ENCODE results near the gene KIF26A.
"Not testable (repeated sequence)": the region's sequence is repeated elsewhere in the genome, so short reads cannot be mapped to it uniquely, and the experiment has no call there.

KIF26A gene

GRCh38 chr14:104145826-104146601 lies 7.6 kb downstream of the KIF26A start:
- no peak for DNase-seq

DNA sequence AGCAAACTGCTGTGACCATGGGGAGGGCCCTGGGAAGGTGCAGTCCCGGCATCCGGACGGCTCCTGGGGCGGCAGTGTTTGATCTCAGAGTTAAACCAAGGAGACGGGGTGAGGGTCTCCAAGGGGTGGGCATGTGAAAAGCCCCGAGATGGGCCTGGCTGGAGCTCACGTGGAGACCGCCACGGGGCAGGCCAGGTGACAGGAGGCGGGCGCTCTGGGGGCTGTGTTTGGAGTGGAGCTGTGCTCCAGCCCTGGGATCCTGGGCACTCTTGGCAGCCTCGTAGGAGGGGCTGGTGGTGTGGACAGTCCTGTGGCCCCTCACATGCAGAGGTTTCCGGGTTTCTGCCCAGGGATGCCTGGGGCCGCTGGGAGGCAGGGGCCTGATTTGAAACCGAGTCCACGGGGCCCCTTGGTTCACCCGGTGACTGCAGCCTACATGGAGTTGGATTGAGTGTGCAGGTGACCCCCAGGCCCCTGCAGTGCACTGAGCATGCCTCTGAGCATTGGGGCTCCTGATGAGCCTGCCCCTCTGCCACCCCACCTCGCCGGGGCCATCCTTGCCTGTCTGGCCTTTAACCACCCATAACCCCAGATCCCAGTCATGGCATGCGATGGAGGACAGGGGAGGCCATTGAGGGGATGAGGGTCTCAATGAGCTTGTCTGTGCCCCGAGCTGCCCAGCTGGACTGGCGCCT lies 8.4 kb downstream of the KIF26A start:
- DNase-seq, result no peak

DNA sequence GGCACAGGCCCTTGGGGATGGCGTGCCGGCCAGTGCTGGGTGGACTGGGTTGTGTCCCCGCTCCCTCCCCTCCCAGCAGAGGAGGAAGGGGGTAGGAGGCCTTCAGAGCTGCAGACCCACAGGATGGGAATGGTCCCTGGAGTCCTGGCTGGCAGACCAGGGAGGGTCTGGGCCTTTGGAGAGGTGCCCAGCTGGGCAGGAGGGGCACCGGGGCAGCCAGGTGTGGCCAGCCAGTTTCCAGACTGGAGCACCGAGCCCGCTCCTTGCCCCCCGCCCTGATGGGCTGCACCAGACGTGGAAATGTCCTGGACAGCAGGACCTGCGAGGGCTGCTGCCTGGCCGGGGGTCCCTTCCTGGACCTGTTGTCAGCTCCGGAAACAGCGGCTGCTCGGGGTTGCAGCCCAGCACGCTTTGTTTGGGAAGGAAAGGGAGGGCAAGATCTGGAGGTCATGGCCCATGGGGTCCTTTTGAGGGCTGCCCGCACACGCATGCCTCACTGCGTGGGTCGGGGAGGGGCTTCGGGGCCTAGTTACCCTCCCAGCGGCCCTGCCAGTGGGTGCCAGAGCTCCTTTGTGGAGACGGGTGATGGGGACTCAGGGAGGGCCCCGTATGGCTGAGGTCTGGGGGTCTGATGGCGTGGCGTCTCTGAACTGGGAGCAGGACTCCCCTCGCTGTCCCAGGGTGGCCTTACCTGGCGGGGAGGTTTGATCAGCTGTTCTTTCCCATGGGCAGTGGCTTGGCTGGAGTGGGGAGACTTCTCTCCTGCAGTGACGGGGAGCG lies 9.1 kb downstream of the KIF26A start:
- DNase-seq, result no peak

DNA sequence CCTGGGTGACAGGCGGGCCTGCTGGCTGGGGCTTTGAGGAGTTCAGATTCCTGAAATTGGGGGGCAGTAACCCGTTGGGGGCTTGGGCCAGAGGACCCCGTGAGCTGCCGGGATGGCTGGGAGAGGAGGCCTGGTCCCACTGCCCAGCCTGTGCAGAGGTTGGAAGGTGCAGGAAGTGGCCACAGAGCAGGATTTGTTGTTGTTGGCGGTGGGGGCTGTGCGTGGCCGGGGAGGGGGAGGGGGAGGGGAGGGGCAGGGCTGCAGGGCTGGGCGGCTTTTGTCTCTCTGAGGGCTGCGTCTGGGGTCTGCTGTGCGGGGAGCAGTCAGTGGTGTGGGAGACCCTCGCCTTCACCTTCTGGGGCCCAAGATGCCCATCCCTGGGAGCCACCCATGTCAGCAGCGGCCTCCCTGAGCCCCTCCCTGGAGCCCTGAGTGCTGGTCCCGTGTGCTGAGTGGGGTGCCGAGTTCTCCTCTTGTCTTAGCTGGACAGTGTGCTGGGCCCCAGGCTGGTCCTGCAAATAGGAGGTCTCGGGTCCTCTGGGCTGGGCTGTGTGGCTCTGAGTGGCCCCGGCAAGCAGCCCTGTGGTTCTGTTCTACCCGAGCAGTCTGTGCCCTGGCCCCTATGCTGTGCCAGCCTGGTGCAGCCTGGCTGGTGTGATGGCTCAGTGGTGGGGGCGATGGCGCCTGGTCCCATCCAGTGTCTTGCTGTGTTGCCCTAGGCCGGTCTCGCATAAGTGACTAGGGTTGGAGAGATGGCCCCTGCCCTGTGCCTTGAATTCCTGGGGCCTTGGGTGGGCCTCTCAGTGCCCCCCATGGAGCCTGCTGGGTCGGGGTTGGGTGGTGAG lies 10.3 kb downstream of the KIF26A start:
- no peak for DNase-seq

GRCh38 chr14:104149278-104149595 lies 10.8 kb downstream of the KIF26A start:
- no peak for DNase-seq

DNA sequence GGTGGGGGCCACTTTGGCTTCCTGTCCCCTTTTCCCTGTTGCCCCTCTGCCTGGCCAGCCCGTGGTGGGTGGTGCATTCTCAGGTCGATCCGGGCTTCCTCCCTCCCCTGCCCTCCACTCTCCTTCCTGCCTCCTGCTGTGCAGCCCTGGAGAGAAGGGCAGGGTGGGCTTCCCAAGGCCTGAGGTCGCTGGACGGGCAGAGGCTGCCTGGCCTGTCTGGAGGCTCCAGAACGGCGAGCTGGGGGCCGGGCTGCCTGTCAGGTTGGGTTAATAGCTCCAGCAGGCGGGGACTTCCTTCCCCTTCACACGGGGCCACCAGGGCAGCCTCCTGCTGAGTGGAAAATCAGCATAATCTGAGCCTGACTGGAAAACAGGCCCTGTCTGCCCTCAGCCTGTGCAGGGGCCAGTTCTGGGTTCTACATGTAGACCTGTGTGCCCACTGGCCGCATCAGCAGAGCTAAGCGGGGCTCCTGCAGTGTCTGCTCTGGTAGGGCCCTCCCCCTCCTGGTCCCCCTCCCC lies 11.3 kb downstream of the KIF26A start:
- no peak for DNase-seq

DNA sequence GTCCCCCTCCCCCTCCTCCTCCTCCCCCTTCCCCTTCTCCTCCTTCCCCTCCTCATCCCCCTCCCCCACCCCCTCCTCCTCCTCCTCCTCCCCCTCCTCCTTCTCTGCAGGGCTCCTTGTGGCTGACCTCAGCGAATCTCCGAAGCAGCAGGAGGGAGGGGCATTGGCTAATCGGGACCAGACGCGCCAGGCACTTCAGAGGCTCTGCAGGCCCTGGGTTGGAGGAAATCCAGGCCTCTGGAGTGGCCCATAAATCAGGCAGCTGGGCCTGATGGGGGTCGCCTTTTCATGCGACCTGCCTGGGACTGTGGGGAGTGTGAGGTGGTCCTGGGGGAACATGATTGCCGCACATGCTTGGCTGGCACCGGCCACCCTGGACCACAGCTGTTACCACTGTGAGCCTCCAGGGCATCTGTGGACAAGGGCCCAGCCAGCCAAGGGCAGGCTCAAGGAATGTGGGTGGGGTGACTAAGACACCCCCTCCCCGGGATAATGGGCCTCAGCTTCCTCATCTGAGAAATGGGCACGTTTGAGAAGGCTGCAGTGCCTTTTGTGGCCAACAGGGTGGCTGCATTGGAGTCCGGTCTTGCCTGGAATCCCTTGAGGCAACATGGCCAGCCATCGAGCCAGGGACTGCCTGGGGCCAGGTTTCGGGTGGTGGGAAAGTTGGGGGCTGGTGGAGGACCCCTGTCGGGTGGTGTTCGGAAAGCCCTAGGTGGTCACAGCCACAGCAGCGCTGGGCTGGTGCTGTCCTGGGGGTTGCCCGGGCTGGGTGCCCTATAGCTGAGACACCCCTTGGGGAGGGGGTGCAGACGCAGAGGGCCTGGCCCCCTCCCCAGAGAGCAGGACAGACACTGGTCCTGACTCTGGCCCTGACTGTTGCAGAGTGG lies 12.0 kb downstream of the KIF26A start:
- DNase-seq, result no peak

GRCh38 chr14:104151026-104151381 lies 12.6 kb downstream of the KIF26A start:
- DNase-seq, result no peak

DNA sequence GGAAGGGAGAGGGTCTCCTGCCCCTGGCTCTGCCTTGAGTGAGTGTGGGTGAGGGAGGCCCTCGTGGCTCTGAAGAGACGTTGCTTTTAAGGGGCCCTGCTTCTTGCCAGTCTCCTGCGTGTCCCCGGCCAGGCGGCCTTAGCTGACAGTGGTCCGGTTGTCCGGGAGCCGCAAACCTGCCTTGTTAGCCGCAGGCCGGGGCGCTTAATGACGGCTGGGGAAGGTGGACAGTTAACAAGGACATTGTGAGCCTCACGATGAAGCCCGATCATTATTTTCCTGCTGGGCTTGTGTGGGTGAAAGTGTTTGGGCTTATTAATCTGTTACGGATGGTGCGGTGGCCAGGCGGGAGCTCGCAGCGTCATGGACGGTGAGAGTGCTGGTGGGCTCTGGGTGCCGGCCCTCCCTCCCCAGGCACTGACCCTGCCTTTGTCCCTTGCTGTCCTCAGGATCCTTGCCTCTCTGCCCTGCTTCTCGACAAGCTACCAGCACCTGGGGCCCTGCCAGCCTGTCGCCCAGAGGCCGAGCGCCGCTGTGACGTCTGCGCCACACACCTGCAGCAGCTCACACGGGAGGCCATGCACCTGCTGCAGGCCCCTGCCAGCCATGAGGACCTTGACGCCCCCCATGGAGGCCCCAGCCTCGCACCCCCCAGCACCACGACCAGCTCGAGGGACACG lies 13.3 kb downstream of the KIF26A start:
- no peak for DNase-seq

DNA sequence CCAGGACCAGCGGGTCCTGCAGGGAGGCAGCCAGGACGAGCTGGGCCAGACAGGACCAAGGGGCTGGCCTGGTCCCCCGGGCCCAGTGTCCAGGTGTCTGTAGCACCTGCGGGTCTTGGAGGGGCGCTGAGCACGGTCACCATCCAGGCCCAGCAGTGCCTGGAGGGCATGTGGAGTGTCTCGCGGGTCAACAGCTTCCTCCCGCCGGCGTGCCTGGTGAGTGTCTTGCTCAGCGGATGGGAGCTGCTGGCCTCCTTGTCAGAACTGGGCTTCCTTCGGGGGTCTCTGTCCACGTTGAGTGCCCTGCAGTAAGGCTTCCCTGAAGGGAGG lies 13.8 kb downstream of the KIF26A start:
- no peak for DNase-seq

DNA sequence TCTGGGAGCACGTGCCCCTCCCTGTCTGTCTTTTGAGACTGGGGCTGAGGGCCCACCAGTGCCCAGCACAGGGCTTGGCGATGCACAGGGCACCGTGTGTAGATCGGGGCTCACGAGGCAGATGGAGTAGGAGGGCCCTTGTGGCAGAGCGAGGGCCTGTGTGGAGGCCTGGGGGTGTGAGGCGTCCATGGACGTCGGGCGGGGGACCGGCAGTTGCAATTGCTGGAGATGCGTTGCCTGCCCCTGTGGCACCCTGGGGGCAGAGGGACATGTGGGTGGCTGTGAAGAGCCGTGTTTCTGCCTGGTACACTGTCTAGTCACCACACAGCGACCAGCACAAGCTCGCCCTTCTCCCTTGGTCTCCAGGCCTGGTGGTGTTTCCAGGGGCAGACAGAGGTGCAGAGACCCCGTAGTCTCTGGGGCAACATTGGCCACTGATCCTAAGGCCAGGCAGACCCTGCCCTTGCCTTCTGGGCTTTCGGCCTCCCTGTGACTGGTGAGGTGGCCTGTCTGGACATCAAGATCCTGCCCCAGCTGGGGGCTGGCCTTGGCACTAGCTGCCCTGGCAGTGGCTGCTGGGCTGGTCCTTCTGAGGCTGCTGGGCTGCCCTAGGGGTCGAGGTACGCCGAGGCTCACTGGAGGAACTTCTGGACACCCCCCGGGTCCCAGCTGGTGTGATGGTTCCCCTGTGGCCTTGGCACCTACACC lies 14.5 kb downstream of the KIF26A start:
- DNase-seq, result no peak

DNA sequence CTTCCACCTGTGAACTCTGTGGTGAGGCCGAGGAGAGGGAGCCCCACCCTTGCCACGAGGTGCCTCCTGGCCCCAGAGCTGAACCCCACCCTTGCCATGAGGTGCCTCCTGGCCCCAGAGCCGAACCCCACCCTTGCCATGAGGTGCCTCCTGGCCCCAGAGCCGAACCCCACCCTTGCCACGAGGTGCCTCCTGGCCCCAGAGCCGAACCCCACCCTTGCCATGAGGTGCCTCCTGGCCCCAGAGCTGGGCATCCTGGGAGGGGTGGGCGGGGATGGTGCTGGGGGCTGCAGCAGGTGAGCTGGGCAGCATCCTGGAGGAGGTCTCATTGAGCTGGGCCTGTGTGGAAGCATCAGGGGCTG lies 15.0 kb downstream of the KIF26A start:
- not testable (repeated sequence) for DNase-seq

DNA sequence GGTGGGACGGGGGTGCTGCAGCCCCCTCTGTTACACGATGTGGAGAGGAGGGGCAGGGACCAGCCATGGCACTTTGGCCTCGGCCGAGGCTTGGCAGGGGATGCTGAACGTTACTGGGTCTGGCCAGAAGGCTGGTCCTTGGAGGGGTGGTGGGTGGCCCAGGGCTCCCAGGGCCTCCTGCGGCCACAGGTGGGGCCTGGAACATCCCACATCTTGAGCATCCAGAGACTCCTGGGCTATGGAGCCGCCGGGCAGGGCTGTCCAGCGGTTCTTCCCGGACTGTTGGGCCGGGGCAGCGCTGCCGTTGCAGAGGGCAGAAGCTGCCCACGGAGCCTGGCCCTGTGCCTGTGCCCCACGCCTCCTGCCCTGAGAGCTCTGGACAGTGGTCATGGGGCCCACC lies 15.9 kb downstream of the KIF26A start:
- DNase-seq, result no peak

GRCh38 chr14:104155513-104155912 lies 17.1 kb downstream of the KIF26A start:
- no peak for DNase-seq

DNA sequence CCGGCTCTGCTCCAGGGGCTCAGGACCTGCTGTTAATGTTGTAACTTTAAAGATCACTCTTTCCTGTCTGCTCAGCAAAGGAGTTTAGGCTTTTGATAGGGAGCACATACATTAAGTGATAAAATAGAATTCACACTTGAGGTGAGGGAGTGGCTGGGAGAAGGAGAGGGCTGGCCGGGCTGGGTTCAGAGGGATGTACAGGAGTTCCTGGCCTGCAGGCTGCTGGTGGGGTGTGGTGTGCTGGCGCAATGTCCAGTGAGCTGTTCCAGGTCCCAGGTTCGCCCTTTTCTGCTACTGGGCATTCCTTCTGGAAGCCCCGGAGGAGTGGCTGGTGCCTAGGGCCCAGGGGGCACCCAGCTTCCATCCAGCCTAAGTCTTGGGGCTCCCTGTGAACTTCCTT lies 17.8 kb downstream of the KIF26A start:
- no peak for DNase-seq

- DNase-seq, result no peak
These were observed 18.9 kb downstream of the KIF26A start for GRCh38 chr14:104157016-104157928.

- no peak for DNase-seq
These were observed 20.7 kb downstream of the KIF26A start for GRCh38 chr14:104158827-104159798.

DNA sequence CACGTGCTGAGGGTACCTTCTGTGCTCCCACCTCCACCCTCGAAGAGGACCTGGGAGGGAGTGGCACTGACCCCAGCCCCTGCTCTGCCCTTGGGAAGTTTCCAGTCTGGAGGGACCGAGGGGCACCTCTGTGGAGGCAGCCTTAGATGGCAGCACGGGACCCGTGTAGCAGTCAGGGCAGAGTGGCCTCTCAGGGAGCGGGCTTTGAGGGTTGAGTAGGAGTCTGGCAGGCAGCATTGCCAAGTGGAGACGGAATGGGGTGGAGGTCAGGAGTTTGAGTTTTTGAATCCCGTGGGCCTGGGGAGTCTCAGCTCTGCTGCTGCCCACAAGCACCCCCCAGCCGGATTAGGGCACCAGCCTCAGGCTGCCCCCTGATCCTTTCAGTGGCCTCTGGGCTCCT lies 21.6 kb downstream of the KIF26A start:
- DNase-seq, result no peak

Measured in stimulated activated CD4-positive, alpha-beta T cell treated with anti-CD3 and anti-CD28 coated beads, Interleukin-4, amount 100 ng/mL, for 24 hours (primary cell).